HCT116 (cell line): ENCODE data around the gene BCAN. TPM values are rescaled to one million over a fixed set of nuclear protein-coding genes. Genes with fewer than 3 reads are reported as not detected.
A peak's percentile ranks its signal among the peaks of the same experiment; 100 is the strongest.

Source experiments
- ATAC-seq: fragments of 200-7000 bp; cut with Tn5 transposase; 2 replicates; pipeline ENCODE4 v1.9.1; 2020; ENCODE audit warnings: mild to moderate bottlenecking, moderate library complexity
- BruUV-seq: library from RNA; stranded (reverse); fragments of 400-500 nt; replicated peaks from 2 replicates; lab custom pipeline; 2021; lab: Mats Ljungman, UMichigan
- CTCF ChIA-PET: fragments of 300-600 bp; sonication (Branson Sonifier 250); formaldehyde crosslinking; loops from one replicate; lab custom pipeline; 2021; ENCODE audit warnings: antibody characterized with exemption; lab: Charles Lee
- POLR2A ChIA-PET: fragments of 300-600, 350-600 bp; sonication (Branson Sonifier 250); formaldehyde crosslinking; loops from one replicate; lab custom pipeline; 2021; ENCODE audit warnings: antibody characterized with exemption; lab: Charles Lee
- RAD21 ChIA-PET, 2 experiments: fragments of 300-600 bp; sonication (Branson Sonifier 250); formaldehyde crosslinking; loops; one replicate each; lab custom pipeline; 2023; ENCODE audit warnings: low total read pairs in 2 of 2; ENCODE audit not compliant: uncharacterized antibody in 2 of 2, unreplicated experiment in 2 of 2, low non-redundant PET in 1 of 2; lab: Charles Lee
- DNase-seq: peaks from one replicate; pipeline ENCODE4 v3.0.0-alpha.2; 2010; ENCODE audit warnings: low read depth, low spot score
- H2AFZ ChIP-seq: fragments of 200-600 bp; shearing (Covaris generic), sonication (generic); 2 replicates; pipeline ENCODE4 v1.6.1; 2017; ENCODE audit warnings: low read depth, mixed run types, mixed read lengths, antibody characterized with exemption, low read length; ENCODE audit not compliant: poor library complexity, severe bottlenecking
- H3K27ac ChIP-seq: 2 replicates; pipeline ENCODE4 v1.5.1; 2012; ENCODE audit warnings: low read depth, low read length
- H3K27me3 ChIP-seq: fragments of 200-600 bp; sonication (generic); 2 replicates; pipeline ENCODE4 v1.6.1; 2016; ENCODE audit warnings: mixed run types, low read length, mixed read lengths; ENCODE audit not compliant: insufficient read depth
- H3K36me3 ChIP-seq, 2 experiments: fragments of 200-500 bp in 1 of 2; fragments of 200-600 bp in 1 of 2; sonication (Bioruptor generic) in 1 of 2; sonication (generic) in 1 of 2; 2 replicates each; pipeline versions ENCODE4 v1.5.1 to v1.6.1; 2014 to 2016; ENCODE audit warnings: low read length in 2 of 2, inconsistent platforms in 1 of 2, mixed read lengths in 1 of 2, mixed run types in 1 of 2; ENCODE audit not compliant: insufficient read depth in 2 of 2, control insufficient read depth in 1 of 2
- H3K4me1 ChIP-seq, 2 experiments: fragments of 200-600 bp in 1 of 2; sonication (generic) in 1 of 2; 2 replicates each; pipeline versions ENCODE4 v1.5.1 to v1.6.1; 2012 to 2017; ENCODE audit warnings: low read length in 2 of 2, inconsistent platforms in 1 of 2, mild to moderate bottlenecking in 1 of 2, mixed read lengths in 1 of 2, mixed run types in 1 of 2, moderate library complexity in 1 of 2; ENCODE audit not compliant: insufficient read depth in 2 of 2, control insufficient read depth in 1 of 2
- H3K4me2 ChIP-seq: fragments of 200-600 bp; sonication (generic); 2 replicates; pipeline ENCODE4 v1.6.1; 2017; ENCODE audit warnings: mixed run types, low read length, mixed read lengths
- H3K4me3 ChIP-seq, 2 experiments: fragments of 200-600 bp in 1 of 2; sonication (generic) in 1 of 2; replicated peaks in 1 of 2; 2 replicates each; pipeline ENCODE4 v1.5.1; 2011 to 2016; ENCODE audit warnings: low read length in 2 of 2, control low read depth in 1 of 2, low read depth in 1 of 2, mild to moderate bottlenecking in 1 of 2, mixed read lengths in 1 of 2, mixed run types in 1 of 2
- H3K79me2 ChIP-seq: fragments of 200-600 bp; sonication (generic); 2 replicates; pipeline ENCODE4 v1.6.1; 2017; ENCODE audit warnings: mild to moderate bottlenecking, mixed run types, low read length, moderate library complexity, mixed read lengths; ENCODE audit not compliant: insufficient read depth
- H3K9ac ChIP-seq: fragments of 200-600 bp; sonication (generic); 2 replicates; pipeline ENCODE4 v1.6.1; 2016; ENCODE audit warnings: low read length, mixed read lengths
- H3K9me2 ChIP-seq: fragments of 200-600 bp; sonication (generic), shearing (Covaris generic); 2 replicates; pipeline ENCODE4 v1.6.1; 2017; ENCODE audit warnings: mixed run types, mild to moderate bottlenecking, moderate library complexity; ENCODE audit not compliant: insufficient read depth
- H3K9me3 ChIP-seq, 2 experiments: fragments of 200-500 bp in 1 of 2; fragments of 200-600 bp in 1 of 2; sonication (Bioruptor generic) in 1 of 2; sonication (generic) in 1 of 2; 2 replicates each; pipeline ENCODE4 v1.6.1; 2014 to 2017; ENCODE audit warnings: low read length in 2 of 2, mixed read lengths in 2 of 2, inconsistent platforms in 1 of 2, low read depth in 1 of 2, mild to moderate bottlenecking in 1 of 2, mixed run types in 1 of 2, moderate library complexity in 1 of 2; ENCODE audit not compliant: control insufficient read depth in 1 of 2, insufficient read depth in 1 of 2
- H4K20me1 ChIP-seq: fragments of 200-600 bp; sonication (generic), shearing (Covaris generic); 2 replicates; pipeline ENCODE4 v1.6.1; 2017; ENCODE audit warnings: mixed run types, mild to moderate bottlenecking, moderate library complexity; ENCODE audit not compliant: insufficient read depth
- CEBPB ChIP-seq: IDR thresholded peaks from 2 replicates; pipeline ENCODE4 v1.6.1; 2012; ENCODE audit warnings: low read depth
- EGR1 ChIP-seq: IDR thresholded peaks from 2 replicates; pipeline ENCODE4 v1.6.1; 2012; ENCODE audit warnings: low read depth
- JUND ChIP-seq: IDR thresholded peaks from 2 replicates; pipeline ENCODE4 v1.6.1; 2012
- RAD21 ChIP-seq: IDR thresholded peaks from 2 replicates; pipeline ENCODE4 v1.6.1; 2012; ENCODE audit warnings: low read depth, mild to moderate bottlenecking
- SIN3A ChIP-seq: IDR thresholded peaks from 2 replicates; pipeline ENCODE4 v1.6.1; 2012; ENCODE audit warnings: low read depth
- TCF7L2 ChIP-seq: IDR thresholded peaks from 2 replicates; pipeline ENCODE4 v1.7.0; 2011; ENCODE audit warnings: borderline replicate concordance, inconsistent platforms; ENCODE audit not compliant: insufficient read depth, insufficient read length; ENCODE audit errors: extremely low read depth
- intact Hi-C: fragments of 100-400 bp; cut with micrococcal nuclease; formaldehyde crosslinking; loops from 2 replicates; pipeline ENCODE4 v1.10.0; 2022
- total RNA-seq: library from RNA; stranded (reverse); gene quantifications from one replicate; pipeline ENCODE4 v1.2.1, GENCODE V29; 2021; ENCODE audit not compliant: unreplicated experiment
- TF ChIP-seq, protein P1 (sequence below): IDR thresholded peaks from 2 replicates; pipeline ENCODE4 v1.6.1; 2011; ENCODE audit warnings: mild to moderate bottlenecking, low read length, moderate library complexity; ENCODE audit not compliant: insufficient replicate concordance; ENCODE audit errors: extremely low read depth
- TF ChIP-seq, protein P2 (sequence below): IDR thresholded peaks from 2 replicates; pipeline ENCODE4 v1.6.1; 2012
- TF ChIP-seq, protein P3 (sequence below), 3 experiments: fragments of 200-600 bp in 1 of 3; sonication (generic) in 1 of 3; IDR thresholded peaks in 2 of 3; conservative IDR thresholded peaks in 1 of 3; 2 replicates each; pipeline ENCODE4 v1.5.1; 2012 to 2017; ENCODE audit warnings: low read depth in 2 of 3, low read length in 2 of 3, antibody characterized with exemption in 1 of 3, borderline replicate concordance in 1 of 3, control low read depth in 1 of 3, mild to moderate bottlenecking in 1 of 3, mixed read lengths in 1 of 3, mixed run types in 1 of 3, moderate library complexity in 1 of 3; ENCODE audit not compliant: insufficient read depth in 1 of 3
- TF ChIP-seq, protein P4 (sequence below): IDR thresholded peaks from 2 replicates; pipeline ENCODE4 v1.6.1; 2012

BCAN gene
- total RNA-seq, 1 experiment from 2014 or later: not detected

DNA sequence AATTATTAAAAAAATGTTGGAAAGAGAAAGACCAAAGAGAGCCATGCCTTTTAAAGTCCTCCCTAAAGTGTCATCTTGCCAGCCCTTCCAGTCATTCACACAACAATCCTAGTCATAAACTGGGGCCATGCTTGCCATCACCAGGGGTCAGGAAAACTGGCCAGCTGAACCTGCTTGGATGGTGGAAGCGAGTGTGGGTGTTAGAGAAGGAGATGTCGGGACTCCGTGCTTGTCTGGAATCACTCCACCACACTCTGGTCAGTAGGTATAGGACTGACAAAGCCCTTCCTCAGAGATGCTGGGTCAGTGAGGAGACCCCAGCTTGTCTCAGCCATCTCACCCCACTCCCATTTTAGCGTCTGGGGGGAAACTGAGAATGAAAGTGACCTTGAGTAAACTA is 26.0 kb upstream of the BCAN start (continued):
- TF ChIP-seq, protein P1, sequence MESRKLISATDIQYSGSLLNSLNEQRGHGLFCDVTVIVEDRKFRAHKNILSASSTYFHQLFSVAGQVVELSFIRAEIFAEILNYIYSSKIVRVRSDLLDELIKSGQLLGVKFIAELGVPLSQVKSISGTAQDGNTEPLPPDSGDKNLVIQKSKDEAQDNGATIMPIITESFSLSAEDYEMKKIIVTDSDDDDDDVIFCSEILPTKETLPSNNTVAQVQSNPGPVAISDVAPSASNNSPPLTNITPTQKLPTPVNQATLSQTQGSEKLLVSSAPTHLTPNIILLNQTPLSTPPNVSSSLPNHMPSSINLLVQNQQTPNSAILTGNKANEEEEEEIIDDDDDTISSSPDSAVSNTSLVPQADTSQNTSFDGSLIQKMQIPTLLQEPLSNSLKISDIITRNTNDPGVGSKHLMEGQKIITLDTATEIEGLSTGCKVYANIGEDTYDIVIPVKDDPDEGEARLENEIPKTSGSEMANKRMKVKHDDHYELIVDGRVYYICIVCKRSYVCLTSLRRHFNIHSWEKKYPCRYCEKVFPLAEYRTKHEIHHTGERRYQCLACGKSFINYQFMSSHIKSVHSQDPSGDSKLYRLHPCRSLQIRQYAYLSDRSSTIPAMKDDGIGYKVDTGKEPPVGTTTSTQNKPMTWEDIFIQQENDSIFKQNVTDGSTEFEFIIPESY: no peak
- no peak for TF ChIP-seq SIN3A
- no peak for TF ChIP-seq EGR1
- no peak for TF ChIP-seq CEBPB

DNA sequence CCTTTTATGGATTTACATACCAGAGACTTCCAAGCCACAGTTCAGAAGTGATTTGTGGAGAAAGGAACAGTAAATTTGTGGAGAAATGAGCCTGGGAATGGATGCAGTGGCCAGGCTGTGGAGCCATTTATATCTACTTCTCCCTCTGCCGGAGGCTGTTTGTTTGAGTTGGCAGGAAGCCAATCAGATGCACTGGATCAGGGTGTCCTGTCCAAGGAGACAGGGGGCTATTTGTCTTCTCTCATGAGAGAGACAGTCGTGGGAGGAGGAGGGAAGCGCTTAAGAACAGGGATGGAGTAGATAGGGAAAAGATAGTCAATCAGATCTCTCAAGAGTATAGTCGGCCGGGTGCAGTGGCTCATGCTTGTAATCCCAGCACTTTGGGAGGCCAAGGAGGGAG is 25.5 kb upstream of the BCAN start:
- Histone ChIP-seq H3K9me2 (no peaks in the 10 kb centered on the region), H3K9ac (no peak overlapping the region), H3K36me3 (no peaks in the 10 kb centered on the region), H2AFZ (no peak overlapping the region), H3K27me3 (no peaks in the 10 kb centered on the region), H3K4me2 (peak overlapping the region; percentile 18; the same call in 1 of the 2 replicates), H3K9me3 (no peaks in the 10 kb centered on the region), H3K4me3 (no peak overlapping the region), H3K27ac (no peak overlapping the region), H3K79me2 (no peaks in the 10 kb centered on the region), H3K4me1 (peaks cover 8 to 11% of the 10 kb centered on the region in 2 experiments), H4K20me1 (no peaks in the 10 kb centered on the region)
- RAD21 ChIA-PET: interaction anchor here in 1 of 2 experiments (0.7 kb wide), 1 partner anchor 25 kb away, joined by 3 read pairs; the partner anchor contains the start of gene NAXE
- ATAC-seq (peak; percentile 37; the same call in 1 of the 2 replicates), DNase-seq (no peak)
- no TSS peak for BruUV-seq
- TF ChIP-seq RAD21 (no peak), JUND (no peak), TCF7L2 (no peak), SIN3A (no peak)
- TF ChIP-seq, protein P2, sequence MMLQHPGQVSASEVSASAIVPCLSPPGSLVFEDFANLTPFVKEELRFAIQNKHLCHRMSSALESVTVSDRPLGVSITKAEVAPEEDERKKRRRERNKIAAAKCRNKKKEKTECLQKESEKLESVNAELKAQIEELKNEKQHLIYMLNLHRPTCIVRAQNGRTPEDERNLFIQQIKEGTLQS: no peak
- TF ChIP-seq, protein P3, sequence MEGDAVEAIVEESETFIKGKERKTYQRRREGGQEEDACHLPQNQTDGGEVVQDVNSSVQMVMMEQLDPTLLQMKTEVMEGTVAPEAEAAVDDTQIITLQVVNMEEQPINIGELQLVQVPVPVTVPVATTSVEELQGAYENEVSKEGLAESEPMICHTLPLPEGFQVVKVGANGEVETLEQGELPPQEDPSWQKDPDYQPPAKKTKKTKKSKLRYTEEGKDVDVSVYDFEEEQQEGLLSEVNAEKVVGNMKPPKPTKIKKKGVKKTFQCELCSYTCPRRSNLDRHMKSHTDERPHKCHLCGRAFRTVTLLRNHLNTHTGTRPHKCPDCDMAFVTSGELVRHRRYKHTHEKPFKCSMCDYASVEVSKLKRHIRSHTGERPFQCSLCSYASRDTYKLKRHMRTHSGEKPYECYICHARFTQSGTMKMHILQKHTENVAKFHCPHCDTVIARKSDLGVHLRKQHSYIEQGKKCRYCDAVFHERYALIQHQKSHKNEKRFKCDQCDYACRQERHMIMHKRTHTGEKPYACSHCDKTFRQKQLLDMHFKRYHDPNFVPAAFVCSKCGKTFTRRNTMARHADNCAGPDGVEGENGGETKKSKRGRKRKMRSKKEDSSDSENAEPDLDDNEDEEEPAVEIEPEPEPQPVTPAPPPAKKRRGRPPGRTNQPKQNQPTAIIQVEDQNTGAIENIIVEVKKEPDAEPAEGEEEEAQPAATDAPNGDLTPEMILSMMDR (IDR thresholded peaks at IDR 0.05 in 2 of 3, conservative IDR thresholded peaks at IDR 0.05 in 1 of 3; ENCODE audit: borderline replicate concordance in 1 of 3, insufficient read depth in 1 of 3, low read depth in 2 of 3, low read length in 2 of 3): no peak
- TF ChIP-seq, protein P4, sequence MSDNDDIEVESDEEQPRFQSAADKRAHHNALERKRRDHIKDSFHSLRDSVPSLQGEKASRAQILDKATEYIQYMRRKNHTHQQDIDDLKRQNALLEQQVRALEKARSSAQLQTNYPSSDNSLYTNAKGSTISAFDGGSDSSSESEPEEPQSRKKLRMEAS: no peak
- CTCF ChIA-PET: interaction anchor here (1.1 to 1.6 kb wide), 2 partner anchors 8 to 30 kb away, joined by 3 to 4 read pairs; no protein-coding TSS in a partner anchor
- POLR2A ChIA-PET: no interaction called here
- intact Hi-C loops: no loop called here
